Activated naive CD4-positive, alpha-beta T cell treated with anti-CD3 and anti-CD28 coated beads, Interleukin-2, amount 50 U/mL, for 72 hours (primary cell): ENCODE data around the gene CAMSAP3. TPM values are rescaled to one million over a fixed set of nuclear protein-coding genes. Genes with fewer than 3 reads are reported as not detected.

Experiments used
- ATAC-seq, 2 donors: fragments of 150-1000 bp; cut with Tn5 transposase; 2 replicates each; pipeline ENCODE4 v1.10.0; 2021; ENCODE audit warnings: mild to moderate bottlenecking in 2 of 2, moderate library complexity in 2 of 2
- DNase-seq, 2 donors: peaks; one replicate each; pipeline ENCODE4 v3.0.0; 2021 to 2022; ENCODE audit warnings: low spot score in 2 of 2
- H3K27ac Mint-ChIP-seq, 2 donors: one replicate each; pipeline ENCODE4 v1.8.0; 2022; ENCODE audit warnings: mild to moderate bottlenecking in 2 of 2, mixed read lengths in 2 of 2
- H3K36me3 Mint-ChIP-seq, 2 donors: one replicate each; pipeline ENCODE4 v1.8.0; 2022; ENCODE audit warnings: mixed read lengths in 2 of 2
- H3K9me3 Mint-ChIP-seq, 2 donors: one replicate each; pipeline ENCODE4 v1.8.0; 2022; ENCODE audit warnings: mixed read lengths in 2 of 2
- total RNA-seq, 2 donors: library from RNA; stranded (reverse); gene quantifications; one replicate each; pipeline ENCODE4 v1.2.3, GENCODE V29; 2022

CAMSAP3 gene
- total RNA-seq, 2 donors from 2014 or later = 0.07 to 0.80 TPM

DNA sequence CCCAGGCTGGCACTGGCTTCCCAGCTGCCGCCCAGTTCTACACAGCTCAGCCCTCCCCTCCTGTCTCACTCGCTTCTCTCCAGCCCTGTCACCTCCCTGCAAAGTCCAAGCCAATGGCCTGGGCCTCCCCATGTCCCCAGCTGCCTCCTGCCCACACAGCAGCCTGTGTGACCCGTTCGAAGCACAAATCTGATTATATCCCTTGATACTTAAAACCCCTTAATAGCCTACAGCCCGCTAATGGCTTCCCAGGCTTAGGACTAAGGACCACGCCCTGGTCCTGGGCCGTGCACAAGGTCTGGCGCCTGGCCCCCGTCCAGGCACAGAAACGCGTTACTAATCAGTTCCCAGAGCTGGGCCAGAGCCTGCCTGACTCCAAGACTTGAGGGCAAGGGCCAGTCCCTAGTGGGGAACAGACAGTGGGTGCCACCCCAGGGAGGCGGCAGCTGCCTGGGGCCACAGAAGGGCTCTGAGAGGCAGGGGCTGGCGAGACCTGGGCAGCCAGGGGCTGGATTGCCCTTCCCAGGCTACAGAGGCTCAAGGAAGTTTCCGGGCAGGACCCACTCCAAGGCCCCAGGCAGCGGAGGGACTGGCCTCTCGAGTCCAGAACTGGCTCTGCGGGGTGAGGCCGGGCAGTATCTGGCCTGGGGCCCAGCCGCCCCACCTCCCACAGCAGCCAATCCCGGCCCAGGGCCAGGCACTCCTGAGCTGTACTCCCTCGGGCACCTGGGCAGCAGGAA lies 23.3 kb downstream of the CAMSAP3 start:
- H3K9me3 Mint-ChIP-seq = no peaks in the 10 kb centered on the region
- peaks cover 0 to 9% of the 10 kb centered on the region in 2 donors for H3K36me3 Mint-ChIP-seq
- DNase-seq (no peak), ATAC-seq (no peak)
- peak overlapping the region; percentile 52 to 91 for H3K27ac Mint-ChIP-seq

- DNase-seq (no peak), ATAC-seq (no peak)
- H3K36me3 Mint-ChIP-seq = peaks cover 0 to 9% of the 10 kb centered on the region in 2 donors
- no peaks in the 10 kb centered on the region for H3K9me3 Mint-ChIP-seq
- H3K27ac Mint-ChIP-seq = no peak overlapping the region
Observed at GRCh38 chr19:7619671-7620441, 24.2 kb downstream of the CAMSAP3 start.

GRCh38 chr19:7620442-7621412 lies 25.1 kb downstream of the CAMSAP3 start:
- Mint-ChIP-seq H3K36me3 (peaks cover 0 to 9% of the 10 kb centered on the region in 2 donors), H3K9me3 (no peaks in the 10 kb centered on the region), H3K27ac (no peak overlapping the region)
- no peak for DNase-seq
- ATAC-seq = no peak

DNA sequence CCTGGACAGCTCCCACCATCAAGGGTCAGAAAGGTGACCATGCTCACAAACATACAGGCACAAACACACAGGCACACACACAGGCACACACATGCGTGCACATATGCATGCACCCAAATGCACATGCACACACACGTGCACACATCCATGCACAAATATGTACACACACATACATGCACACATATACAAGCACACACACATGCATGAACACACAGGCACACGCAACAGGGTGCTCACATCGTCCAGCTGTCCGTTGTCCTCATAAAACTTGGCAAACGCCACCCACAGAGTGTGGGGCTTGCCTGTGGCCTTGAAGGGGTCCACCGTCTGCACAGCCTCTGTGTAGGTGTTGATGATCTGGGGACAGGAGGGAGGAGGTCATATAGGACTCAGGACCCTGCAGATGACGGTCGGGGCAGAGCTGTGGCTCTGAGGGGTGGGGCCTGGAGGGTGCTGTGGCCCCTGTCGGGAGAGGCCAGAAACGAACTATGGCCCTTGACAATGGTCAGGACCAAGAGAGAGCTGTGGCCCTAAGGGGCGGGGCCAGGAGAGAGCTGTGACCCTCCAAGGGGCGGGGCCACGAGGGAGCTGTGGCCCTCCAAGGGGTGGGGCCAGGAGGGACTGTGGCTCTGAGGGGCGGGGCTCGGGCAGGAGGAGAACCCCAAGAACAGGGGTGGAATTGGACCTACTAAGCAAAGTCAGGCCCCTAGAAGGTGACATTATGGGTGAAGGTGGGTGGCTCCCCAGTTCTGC lies 27.4 kb downstream of the CAMSAP3 start:
- H3K9me3 Mint-ChIP-seq = no peaks in the 10 kb centered on the region
- no peak for DNase-seq
- no peak overlapping the region for H3K27ac Mint-ChIP-seq
- peaks cover 0 to 9% of the 10 kb centered on the region in 2 donors for H3K36me3 Mint-ChIP-seq
- ATAC-seq = no peak

- H3K27ac Mint-ChIP-seq = no peak overlapping the region
- H3K9me3 Mint-ChIP-seq = no peaks in the 10 kb centered on the region
- peaks cover 5 to 8% of the 10 kb centered on the region in 2 donors for H3K36me3 Mint-ChIP-seq
- DNase-seq (no peak), ATAC-seq (no peak)
Observed at GRCh38 chr19:7623725-7624603, 28.3 kb downstream of the CAMSAP3 start.

DNA sequence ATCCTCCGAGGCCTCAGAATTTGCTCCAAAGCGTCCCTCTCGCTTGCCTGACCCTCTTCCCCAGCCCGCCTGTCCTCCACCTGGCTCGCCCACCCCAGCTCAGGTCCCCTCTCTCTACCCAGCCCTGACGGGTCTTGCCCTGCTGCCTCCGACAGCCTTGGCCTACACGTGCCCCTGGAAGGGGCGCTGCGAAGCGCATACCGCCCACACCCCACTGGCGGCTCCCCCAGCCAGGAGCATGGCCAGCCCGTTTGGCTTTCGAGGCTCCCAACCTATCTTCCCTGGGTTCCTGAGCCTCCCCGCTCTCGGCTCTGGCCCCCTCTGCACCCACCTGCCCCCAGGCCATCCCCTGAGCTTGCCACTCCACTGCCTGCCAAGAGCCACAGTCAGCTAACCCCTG lies 29.1 kb downstream of the CAMSAP3 start:
- no peak for ATAC-seq
- Mint-ChIP-seq H3K36me3 (peaks cover 14 to 16% of the 10 kb centered on the region in 2 donors), H3K27ac (peak overlapping the region in 1 of 2 donors; percentile 72), H3K9me3 (no peaks in the 10 kb centered on the region)
- no peak for DNase-seq

- no peak overlapping the region for H3K27ac Mint-ChIP-seq
- H3K36me3 Mint-ChIP-seq = peaks cover 19 to 26% of the 10 kb centered on the region in 2 donors
- DNase-seq = no peak
- H3K9me3 Mint-ChIP-seq = no peaks in the 10 kb centered on the region
- ATAC-seq = no peak
Observed at GRCh38 chr19:7625763-7626372, 30.2 kb downstream of the CAMSAP3 start.

- ATAC-seq (no peak), DNase-seq (no peak)
- H3K27ac Mint-ChIP-seq = no peak overlapping the region
- no peaks in the 10 kb centered on the region for H3K9me3 Mint-ChIP-seq
- peaks cover 19 to 26% of the 10 kb centered on the region in 2 donors for H3K36me3 Mint-ChIP-seq
Observed at GRCh38 chr19:7627166-7627565, 31.5 kb downstream of the CAMSAP3 start.

DNA sequence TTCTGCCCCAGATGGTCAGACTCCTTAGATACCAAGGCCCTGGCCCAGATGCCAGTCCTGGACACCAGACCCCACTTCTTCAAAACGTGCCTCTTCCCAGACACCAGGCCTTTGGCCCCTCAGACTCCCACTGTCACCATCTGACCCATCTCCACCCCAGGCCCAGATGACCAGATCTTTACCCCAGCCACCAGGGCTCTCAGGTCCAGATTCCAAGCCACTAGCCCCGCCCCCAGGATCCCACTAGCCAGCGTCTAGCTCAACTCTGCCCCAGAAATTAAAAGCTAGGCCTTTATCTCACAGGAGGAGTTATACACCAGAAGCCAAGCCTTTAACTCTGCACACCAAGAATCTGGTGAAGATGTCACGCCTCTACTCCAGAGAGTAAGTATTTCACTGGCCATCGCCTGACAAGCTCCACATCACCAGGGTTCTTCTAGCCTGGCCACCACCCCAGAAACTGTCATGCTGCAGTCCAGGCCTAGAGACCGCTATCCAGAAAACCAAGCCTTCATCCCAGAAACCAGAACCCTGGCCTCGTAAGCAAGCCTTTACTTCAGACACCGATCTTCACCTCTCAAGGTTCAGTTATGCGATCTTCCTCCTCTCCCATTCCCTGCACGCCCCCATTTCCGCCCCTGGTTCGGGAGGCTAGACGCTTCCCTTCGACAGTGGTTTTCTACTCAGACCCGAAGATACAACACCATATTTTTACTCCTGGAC lies 33.1 kb downstream of the CAMSAP3 start:
- Mint-ChIP-seq H3K36me3 (peaks cover 19 to 26% of the 10 kb centered on the region in 2 donors), H3K27ac (peak overlapping the region; percentile 98 to 99), H3K9me3 (no peaks in the 10 kb centered on the region)
- DNase-seq (no peak), ATAC-seq (no peak)

GRCh38 chr19:7629347-7630054 lies 33.8 kb downstream of the CAMSAP3 start, which contains the start of the genes PET100 and XAB2:
PET100 (plus strand) TSS chr19:7629793; CDS start chr19:7629834, 41 bp downstream.
XAB2 (minus strand) TSS chr19:7629545; CDS start chr19:7629527, 18 bp downstream.
- Mint-ChIP-seq H3K9me3 (no peaks in the 10 kb centered on the region), H3K27ac (peak within 1 kb of the TSS; percentile 98 to 99), H3K36me3 (peaks cover 19 to 26% of the 10 kb centered on the region in 2 donors)
- DNase-seq (peak; percentile 92 to 98), ATAC-seq (peak; percentile 99 to 100)

GRCh38 chr19:7631577-7631976 lies 35.9 kb downstream of the CAMSAP3 start:
- peaks cover 19 to 26% of the 10 kb centered on the region in 2 donors for H3K36me3 Mint-ChIP-seq
- no peak overlapping the region for H3K27ac Mint-ChIP-seq
- ATAC-seq (no peak), DNase-seq (no peak)
- no peaks in the 10 kb centered on the region for H3K9me3 Mint-ChIP-seq

- ATAC-seq (no peak), DNase-seq (no peak)
- no peak overlapping the region for H3K27ac Mint-ChIP-seq
- peaks cover 19 to 26% of the 10 kb centered on the region in 2 donors for H3K36me3 Mint-ChIP-seq
- H3K9me3 Mint-ChIP-seq = no peaks in the 10 kb centered on the region
Observed at GRCh38 chr19:7632340-7633203, 36.9 kb downstream of the CAMSAP3 start.

- DNase-seq (no peak), ATAC-seq (no peak)
- peaks cover 16 to 21% of the 10 kb centered on the region in 2 donors for H3K36me3 Mint-ChIP-seq
- H3K27ac Mint-ChIP-seq = peak within 1 kb of the TSS in 1 of 2 donors; percentile 68
- no peaks in the 10 kb centered on the region for H3K9me3 Mint-ChIP-seq
Observed at GRCh38 chr19:7633698-7634097, 38.0 kb downstream of the CAMSAP3 start, which contains the start of gene PCP2. PCP2 (minus strand) TSS chr19:7633719; CDS start chr19:7633457, 262 bp downstream.
